Caco-2 (cell line): ENCODE measurements around the gene HBEGF. TPM values are rescaled to one million over a fixed set of nuclear protein-coding genes. Genes with fewer than 3 reads are reported as not detected.

Experiments
- BruUV-seq: library from RNA; stranded (reverse); fragments of 400-500 nt; replicated peaks from 2 replicates; lab custom pipeline; 2021; lab: Mats Ljungman, UMichigan
- CTCF ChIA-PET: fragments of 300-600 bp; sonication (Branson Sonifier 250); formaldehyde crosslinking; loops from one replicate; lab custom pipeline; 2022; ENCODE audit warnings: antibody characterized with exemption; lab: Charles Lee
- POLR2A ChIA-PET: fragments of 300-600 bp; sonication (Branson Sonifier 250); formaldehyde crosslinking; loops from one replicate; lab custom pipeline; 2022; ENCODE audit warnings: antibody characterized with exemption; lab: Charles Lee
- DNase-seq, 2 experiments: peaks; one replicate each; pipeline versions ENCODE4 v3.0.0 to v3.0.0-alpha.2; 2020 to 2022
- H3K27me3 ChIP-seq: replicated peaks from 2 replicates; pipeline ENCODE4 v1.6.0; 2011; ENCODE audit warnings: low read length; ENCODE audit not compliant: control insufficient read depth, insufficient read depth
- H3K36me3 ChIP-seq: 2 replicates; pipeline ENCODE4 v1.5.1; 2011; ENCODE audit warnings: low read length; ENCODE audit not compliant: control insufficient read depth, insufficient read depth
- H3K4me1 ChIP-seq: fragments of 250-450 bp; sonication (Bioruptor Pico); 2 replicates; pipeline ENCODE4 v1.5.1; 2020; ENCODE audit warnings: mild to moderate bottlenecking
- H3K4me3 ChIP-seq: 2 replicates; pipeline ENCODE4 v1.5.1; 2011; ENCODE audit warnings: low read depth, mild to moderate bottlenecking, control low read depth, low read length
- H3K9me3 ChIP-seq: fragments of 250-450 bp; sonication (Bioruptor Pico); 2 replicates; pipeline ENCODE4 v1.5.1; 2020; ENCODE audit warnings: mild to moderate bottlenecking, moderate library complexity
- H3K27ac Mint-ChIP-seq: one replicate; pipeline ENCODE4 v1.8.0; 2022; ENCODE audit warnings: mixed read lengths; ENCODE audit not compliant: unreplicated experiment
- H3K27me3 Mint-ChIP-seq: one replicate; pipeline ENCODE4 v1.8.0; 2022; ENCODE audit warnings: mixed read lengths; ENCODE audit not compliant: insufficient read depth, unreplicated experiment
- H3K36me3 Mint-ChIP-seq: one replicate; pipeline ENCODE4 v1.8.0; 2022; ENCODE audit warnings: mild to moderate bottlenecking, mixed read lengths; ENCODE audit not compliant: insufficient read depth, unreplicated experiment
- H3K4me1 Mint-ChIP-seq: one replicate; pipeline ENCODE4 v1.8.0; 2022; ENCODE audit warnings: low read depth, mixed read lengths; ENCODE audit not compliant: unreplicated experiment
- H3K4me3 Mint-ChIP-seq: one replicate; pipeline ENCODE4 v1.8.0; 2022; ENCODE audit warnings: mild to moderate bottlenecking, moderate library complexity, mixed read lengths; ENCODE audit not compliant: unreplicated experiment
- H3K9me3 Mint-ChIP-seq: one replicate; pipeline ENCODE4 v1.8.0; 2022; ENCODE audit warnings: mixed read lengths; ENCODE audit not compliant: unreplicated experiment
- CTCF ChIP-seq, 2 experiments: fragments of 200-600 bp in 1 of 2; IDR thresholded peaks; 1 replicate in 1 of 2; 2 replicates in 1 of 2; pipeline versions ENCODE4 v1.5.1 to v1.8.0; 2011 to 2022; ENCODE audit warnings: antibody characterized with exemption in 1 of 2, control low read depth in 1 of 2, inconsistent platforms in 1 of 2, low read depth in 1 of 2, low read length in 1 of 2, mild to moderate bottlenecking in 1 of 2, moderate library complexity in 1 of 2; ENCODE audit not compliant: insufficient read depth in 1 of 2, severe bottlenecking in 1 of 2, unreplicated experiment in 1 of 2
- intact Hi-C: fragments of 100-400 bp; cut with micrococcal nuclease; formaldehyde crosslinking; loops from one replicate; pipeline ENCODE4 v1.10.0; 2022; ENCODE audit not compliant: unreplicated experiment
- total RNA-seq: library from RNA; stranded (reverse); gene quantifications from 2 replicates; pipeline ENCODE4 v1.2.3, GENCODE V29; 2022

HBEGF gene
- total RNA-seq, 1 experiment from 2014 or later = 5.8 TPM

GRCh38 chr5:140366589-140367255 is 20.3 kb upstream of the HBEGF start:
- no peaks in the 10 kb centered on the region for H3K9me3 ChIP-seq
- Mint-ChIP-seq H3K9me3 (no peaks in the 10 kb centered on the region), H3K27me3 (no peaks in the 10 kb centered on the region), H3K27ac (no peak overlapping the region), H3K4me3 (no peak overlapping the region), H3K4me1 (peaks cover 6% of the 10 kb centered on the region), H3K36me3 (no peaks in the 10 kb centered on the region)
- no peak for TF ChIP-seq CTCF (IDR thresholded peaks at IDR 0.05; ENCODE audit: insufficient read depth in 1 of 2, low read depth in 1 of 2, low read length in 1 of 2, severe bottlenecking in 1 of 2, unreplicated experiment in 1 of 2)
- ChIA-PET POLR2A (interaction anchor here (0.6 kb wide), 1 partner anchor 34 kb away, joined by 3 read pairs; the partner anchor contains the start of gene ANKHD1), CTCF (no interaction called here)
- H3K27me3 ChIP-seq = no peaks in the 10 kb centered on the region
- H3K4me1 ChIP-seq = no peaks in the 10 kb centered on the region
- intact Hi-C loops = no loop called here
- no peaks in the 10 kb centered on the region for H3K36me3 ChIP-seq
- BruUV-seq = no TSS peak
- no peak for DNase-seq
- H3K4me3 ChIP-seq = no peak overlapping the region

- H3K27me3 ChIP-seq = no peaks in the 10 kb centered on the region
- Mint-ChIP-seq H3K4me3 (no peak overlapping the region), H3K36me3 (no peaks in the 10 kb centered on the region), H3K4me1 (peaks cover 6% of the 10 kb centered on the region), H3K9me3 (no peaks in the 10 kb centered on the region), H3K27me3 (no peaks in the 10 kb centered on the region), H3K27ac (no peak overlapping the region)
- DNase-seq = no peak
- H3K36me3 ChIP-seq = no peaks in the 10 kb centered on the region
- BruUV-seq = no TSS peak
- POLR2A ChIA-PET = no interaction called here
- CTCF ChIA-PET = no interaction called here
- intact Hi-C loops = no loop called here
- no peaks in the 10 kb centered on the region for H3K4me1 ChIP-seq
- H3K9me3 ChIP-seq = no peaks in the 10 kb centered on the region
- H3K4me3 ChIP-seq = no peak overlapping the region
- no peak for TF ChIP-seq CTCF (IDR thresholded peaks at IDR 0.05; ENCODE audit: insufficient read depth in 1 of 2, low read depth in 1 of 2, low read length in 1 of 2, severe bottlenecking in 1 of 2, unreplicated experiment in 1 of 2)
Measured at GRCh38 chr5:140365941-140366340, 19.5 kb upstream of the HBEGF start.

GRCh38 chr5:140365282-140365681 is 18.9 kb upstream of the HBEGF start:
- intact Hi-C loops = no loop called here
- Mint-ChIP-seq H3K36me3 (no peaks in the 10 kb centered on the region), H3K27ac (no peak overlapping the region), H3K9me3 (no peaks in the 10 kb centered on the region), H3K27me3 (no peaks in the 10 kb centered on the region), H3K4me3 (no peak overlapping the region), H3K4me1 (peaks cover 6% of the 10 kb centered on the region)
- CTCF ChIA-PET = no interaction called here
- Histone ChIP-seq H3K4me3 (no peak overlapping the region), H3K4me1 (no peaks in the 10 kb centered on the region), H3K9me3 (no peaks in the 10 kb centered on the region), H3K36me3 (no peaks in the 10 kb centered on the region), H3K27me3 (no peaks in the 10 kb centered on the region)
- DNase-seq = no peak
- no TSS peak for BruUV-seq
- POLR2A ChIA-PET = no interaction called here
- no peak for TF ChIP-seq CTCF (IDR thresholded peaks at IDR 0.05; ENCODE audit: insufficient read depth in 1 of 2, low read depth in 1 of 2, low read length in 1 of 2, severe bottlenecking in 1 of 2, unreplicated experiment in 1 of 2)
